HepG2 (cell line): ENCODE data around the gene PIM3. TPM values are rescaled to one million over a fixed set of nuclear protein-coding genes. Genes with fewer than 3 reads are reported as not detected.

Experiments
- ATF4 ChIP-seq, 2 experiments: fragments of 450-650 bp in 1 of 2; sonication (generic) in 1 of 2; formaldehyde crosslinking; IDR thresholded peaks; 2 replicates each; pipeline versions ENCODE4 v1.5.0 to v1.8.0; 2020 to 2022; ENCODE audit warnings: mild to moderate bottlenecking in 1 of 2, missing genetic modification reagents in 1 of 2
- CHCHD3 ChIP-seq: sonication (generic); formaldehyde crosslinking; IDR thresholded peaks from 2 replicates; pipeline ENCODE4 v1.8.0; 2022; ENCODE audit warnings: mild to moderate bottlenecking, missing genetic modification reagents, moderate library complexity
- GATAD1 ChIP-seq: IDR thresholded peaks from 2 replicates; pipeline ENCODE4 v1.6.1; 2016; ENCODE audit warnings: missing genetic modification reagents, missing compliant biosample characterization
- HIVEP1 ChIP-seq: sonication (generic); formaldehyde crosslinking; IDR thresholded peaks from 2 replicates; pipeline ENCODE4 v1.4.0; 2020; ENCODE audit warnings: mild to moderate bottlenecking, missing genetic modification reagents
- RAD51 ChIP-seq: fragments of 450-650 bp; IDR thresholded peaks from 2 replicates; pipeline ENCODE4 v1.6.1; 2016; ENCODE audit warnings: borderline replicate concordance
- RFX5 ChIP-seq: IDR thresholded peaks from 2 replicates; pipeline ENCODE4 v1.6.1; 2011; ENCODE audit warnings: low read depth, low read length, improper control_type of control experiment
- SAP130 ChIP-seq: IDR thresholded peaks from 2 replicates; pipeline ENCODE4 v1.6.1; 2016; ENCODE audit warnings: low read depth
- THRA ChIP-seq: sonication (generic); formaldehyde crosslinking; IDR thresholded peaks from 2 replicates; pipeline ENCODE4 v1.4.0; 2020; ENCODE audit warnings: missing genetic modification reagents, borderline replicate concordance
- ZNF160 ChIP-seq: sonication (generic); formaldehyde crosslinking; IDR thresholded peaks from 2 replicates; pipeline ENCODE4 v1.8.0; 2022; ENCODE audit warnings: mild to moderate bottlenecking, inconsistent platforms, missing genetic modification reagents
- ZNF329 ChIP-seq: sonication (generic); formaldehyde crosslinking; IDR thresholded peaks from 2 replicates; pipeline ENCODE4 v1.9.0; 2021; ENCODE audit warnings: low read depth, mild to moderate bottlenecking, missing genetic modification reagents
- ZNF737 ChIP-seq: sonication (generic); formaldehyde crosslinking; IDR thresholded peaks from 2 replicates; pipeline ENCODE4 v1.5.0; 2020; ENCODE audit warnings: missing genetic modification reagents, mild to moderate bottlenecking, borderline replicate concordance
- ZNF790 ChIP-seq: sonication (generic); formaldehyde crosslinking; IDR thresholded peaks from 2 replicates; pipeline ENCODE4 v1.8.0; 2022; ENCODE audit warnings: missing genetic modification reagents, mild to moderate bottlenecking, borderline replicate concordance
- polyA plus RNA-seq, 8 experiments: library from polyadenylated mRNA; depleted of rRNA in 3 of 8; stranded (reverse) in 7 of 8; unstranded in 1 of 8; fragments of >200 nt; fragmentation: Illumina TruSeq in 4 of 8; extraction: Trizol in 4 of 8; gene quantifications; 2 replicates each; pipeline versions ENCODE4 v1.2.1 to v1.2.3, GENCODE V29; 2011 to 2016; ENCODE audit warnings: low read depth in 4 of 8, missing spikeins in 1 of 8, mixed read lengths in 1 of 8; ENCODE audit not compliant: insufficient read depth in 1 of 8
- total RNA-seq, 5 experiments: library from RNA; depleted of rRNA; stranded (reverse); fragments of >200 nt; fragmentation: Illumina TruSeq; extraction: Trizol; gene quantifications; 2 replicates each; pipeline ENCODE4 v1.2.3, GENCODE V29; 2016; ENCODE audit warnings: low read depth in 1 of 5
- TF ChIP-seq, protein P1 (sequence below): sonication (generic); formaldehyde crosslinking; IDR thresholded peaks from one replicate; pipeline ENCODE4 v1.5.1; 2020; ENCODE audit warnings: mild to moderate bottlenecking, missing genetic modification reagents; ENCODE audit errors: not compliant biosample characterization
- TF ChIP-seq, protein P2 (sequence below): sonication (generic); formaldehyde crosslinking; IDR thresholded peaks from 2 replicates; pipeline ENCODE4 v1.5.0; 2020; ENCODE audit warnings: missing genetic modification reagents

Gene PIM3
- total and polyA plus RNA-seq, 2 of the 13 experiments (the other 11 are each of a cell fraction or from before 2014, with no cell fraction given): 21.6 to 31.2 TPM

DNA sequence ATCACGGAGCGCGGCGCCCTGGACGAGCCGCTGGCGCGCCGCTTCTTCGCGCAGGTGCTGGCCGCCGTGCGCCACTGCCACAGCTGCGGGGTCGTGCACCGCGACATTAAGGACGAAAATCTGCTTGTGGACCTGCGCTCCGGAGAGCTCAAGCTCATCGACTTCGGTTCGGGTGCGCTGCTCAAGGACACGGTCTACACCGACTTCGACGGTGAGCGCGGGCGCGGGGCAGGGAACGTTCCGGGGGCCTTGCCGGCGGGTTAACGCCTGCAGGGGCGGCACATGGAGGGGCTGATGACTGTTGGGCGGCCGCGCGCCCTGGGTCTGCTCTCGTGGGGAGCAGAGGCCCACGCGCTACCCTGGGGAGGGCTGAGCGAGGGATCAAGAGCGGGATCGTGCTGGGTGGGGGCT lies 1.0 kb downstream of the PIM3 start (continued):
- TF ChIP-seq, protein P1, sequence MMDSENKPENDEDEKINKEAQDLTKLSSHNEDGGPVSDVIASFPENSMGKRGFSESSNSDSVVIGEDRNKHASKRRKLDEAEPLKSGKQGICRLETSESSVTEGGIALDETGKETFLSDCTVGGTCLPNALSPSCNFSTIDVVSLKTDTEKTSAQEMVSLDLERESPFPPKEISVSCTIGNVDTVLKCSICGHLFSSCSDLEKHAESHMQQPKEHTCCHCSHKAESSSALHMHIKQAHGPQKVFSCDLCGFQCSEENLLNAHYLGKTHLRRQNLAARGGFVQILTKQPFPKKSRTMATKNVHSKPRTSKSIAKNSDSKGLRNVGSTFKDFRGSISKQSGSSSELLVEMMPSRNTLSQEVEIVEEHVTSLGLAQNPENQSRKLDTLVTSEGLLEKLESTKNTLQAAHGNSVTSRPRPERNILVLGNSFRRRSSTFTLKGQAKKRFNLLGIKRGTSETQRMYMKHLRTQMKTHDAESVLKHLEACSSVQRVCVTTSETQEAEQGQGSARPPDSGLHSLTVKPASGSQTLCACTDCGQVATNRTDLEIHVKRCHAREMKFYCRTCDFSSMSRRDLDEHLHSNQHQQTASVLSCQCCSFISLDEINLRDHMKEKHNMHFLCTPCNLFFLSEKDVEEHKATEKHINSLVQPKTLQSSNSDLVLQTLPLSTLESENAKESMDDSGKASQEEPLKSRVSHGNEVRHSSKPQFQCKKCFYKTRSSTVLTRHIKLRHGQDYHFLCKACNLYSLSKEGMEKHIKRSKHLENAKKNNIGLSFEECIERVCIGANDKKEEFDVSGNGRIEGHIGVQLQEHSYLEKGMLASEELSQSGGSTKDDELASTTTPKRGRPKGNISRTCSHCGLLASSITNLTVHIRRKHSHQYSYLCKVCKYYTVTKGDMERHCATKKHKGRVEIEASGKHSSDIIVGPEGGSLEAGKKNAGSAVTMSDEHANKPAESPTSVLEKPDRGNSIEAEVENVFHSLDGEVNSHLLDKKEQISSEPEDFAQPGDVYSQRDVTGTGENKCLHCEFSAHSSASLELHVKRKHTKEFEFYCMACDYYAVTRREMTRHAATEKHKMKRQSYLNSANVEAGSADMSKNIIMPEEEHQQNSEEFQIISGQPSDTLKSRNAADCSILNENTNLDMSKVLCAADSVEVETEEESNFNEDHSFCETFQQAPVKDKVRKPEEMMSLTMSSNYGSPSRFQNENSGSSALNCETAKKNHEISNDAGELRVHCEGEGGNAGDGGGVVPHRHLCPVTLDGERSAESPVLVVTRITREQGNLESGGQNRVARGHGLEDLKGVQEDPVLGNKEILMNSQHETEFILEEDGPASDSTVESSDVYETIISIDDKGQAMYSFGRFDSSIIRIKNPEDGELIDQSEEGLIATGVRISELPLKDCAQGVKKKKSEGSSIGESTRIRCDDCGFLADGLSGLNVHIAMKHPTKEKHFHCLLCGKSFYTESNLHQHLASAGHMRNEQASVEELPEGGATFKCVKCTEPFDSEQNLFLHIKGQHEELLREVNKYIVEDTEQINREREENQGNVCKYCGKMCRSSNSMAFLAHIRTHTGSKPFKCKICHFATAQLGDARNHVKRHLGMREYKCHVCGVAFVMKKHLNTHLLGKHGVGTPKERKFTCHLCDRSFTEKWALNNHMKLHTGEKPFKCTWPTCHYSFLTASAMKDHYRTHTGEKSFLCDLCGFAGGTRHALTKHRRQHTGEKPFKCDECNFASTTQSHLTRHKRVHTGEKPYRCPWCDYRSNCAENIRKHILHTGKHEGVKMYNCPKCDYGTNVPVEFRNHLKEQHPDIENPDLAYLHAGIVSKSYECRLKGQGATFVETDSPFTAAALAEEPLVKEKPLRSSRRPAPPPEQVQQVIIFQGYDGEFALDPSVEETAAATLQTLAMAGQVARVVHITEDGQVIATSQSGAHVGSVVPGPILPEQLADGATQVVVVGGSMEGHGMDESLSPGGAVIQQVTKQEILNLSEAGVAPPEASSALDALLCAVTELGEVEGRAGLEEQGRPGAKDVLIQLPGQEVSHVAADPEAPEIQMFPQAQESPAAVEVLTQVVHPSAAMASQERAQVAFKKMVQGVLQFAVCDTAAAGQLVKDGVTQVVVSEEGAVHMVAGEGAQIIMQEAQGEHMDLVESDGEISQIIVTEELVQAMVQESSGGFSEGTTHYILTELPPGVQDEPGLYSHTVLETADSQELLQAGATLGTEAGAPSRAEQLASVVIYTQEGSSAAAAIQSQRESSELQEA (CRISPR knock-in tag): peak; percentile 48
- TF ChIP-seq SAP130 (CRISPR knock-in tag) (peak; percentile 33), RFX5 (no peak), ZNF329 (peak; percentile 41; the same call in 1 of the 2 replicates), ZNF737 (CRISPR knock-in tag) (no peak), ATF4 (CRISPR knock-in tag; IDR thresholded peaks at IDR 0.05) (no peak), RAD51 (no peak), ZNF160 (CRISPR knock-in tag) (0 out of 2 replicates have a peak, but pooled peaks have one; percentile 59), ZNF790 (CRISPR knock-in tag) (0 out of 2 replicates have a peak, but pooled peaks have one; percentile 33), THRA (CRISPR knock-in tag) (no peak), HIVEP1 (peak; percentile 63; the same call in 1 of the 2 replicates), CHCHD3 (CRISPR knock-in tag) (no peak; the same call in 1 of the 2 replicates), GATAD1 (peak; percentile 18; the same call in 1 of the 2 replicates)
- TF ChIP-seq, protein P2, sequence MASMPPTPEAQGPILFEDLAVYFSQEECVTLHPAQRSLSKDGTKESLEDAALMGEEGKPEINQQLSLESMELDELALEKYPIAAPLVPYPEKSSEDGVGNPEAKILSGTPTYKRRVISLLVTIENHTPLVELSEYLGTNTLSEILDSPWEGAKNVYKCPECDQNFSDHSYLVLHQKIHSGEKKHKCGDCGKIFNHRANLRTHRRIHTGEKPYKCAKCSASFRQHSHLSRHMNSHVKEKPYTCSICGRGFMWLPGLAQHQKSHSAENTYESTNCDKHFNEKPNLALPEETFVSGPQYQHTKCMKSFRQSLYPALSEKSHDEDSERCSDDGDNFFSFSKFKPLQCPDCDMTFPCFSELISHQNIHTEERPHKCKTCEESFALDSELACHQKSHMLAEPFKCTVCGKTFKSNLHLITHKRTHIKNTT: no peak
